HG03432 (cell line): Measurements from ENCODE around the gene PHIP.

ENCODE experiments used
- ATAC-seq: cut with Tn5 transposase; IDR thresholded peaks from one replicate; pipeline ENCODE4 v1.9.1; 2021; ENCODE audit warnings: mild to moderate bottlenecking, moderate library complexity; ENCODE audit not compliant: unreplicated experiment

The PHIP gene

GRCh38 chr6:79011940-79012339, 66.1 kb downstream of the PHIP start:
- no peak for ATAC-seq

- ATAC-seq, result no peak
Observed at GRCh38 chr6:79010422-79010821, 67.6 kb downstream of the PHIP start.

GRCh38 chr6:79009819-79010218, 68.2 kb downstream of the PHIP start:
- no peak for ATAC-seq

- ATAC-seq, result no peak
Observed at GRCh38 chr6:79005497-79005896, 72.6 kb downstream of the PHIP start.

GRCh38 chr6:79005024-79005423, 73.0 kb downstream of the PHIP start:
- no peak for ATAC-seq

GRCh38 chr6:79004239-79004638, 73.8 kb downstream of the PHIP start:
- no peak for ATAC-seq

- ATAC-seq, result no peak
Observed at GRCh38 chr6:79001415-79001814, 76.6 kb downstream of the PHIP start.

GRCh38 chr6:78999737-79000136, 78.3 kb downstream of the PHIP start:
- ATAC-seq, result no peak

- no peak for ATAC-seq
Observed at GRCh38 chr6:78995946-78996345, 82.1 kb downstream of the PHIP start.

GRCh38 chr6:78995346-78995745, 82.7 kb downstream of the PHIP start:
- ATAC-seq, result no peak

GRCh38 chr6:78993955-78994354, 84.1 kb downstream of the PHIP start:
- no peak for ATAC-seq

GRCh38 chr6:78989191-78989590, 88.9 kb downstream of the PHIP start:
- ATAC-seq, result no peak

- ATAC-seq, result no peak
Observed at GRCh38 chr6:78986161-78986560, 91.9 kb downstream of the PHIP start.

GRCh38 chr6:78984225-78984950, 93.7 kb downstream of the PHIP start:
- ATAC-seq, result no peak

GRCh38 chr6:78967191-78967590, 110.9 kb downstream of the PHIP start:
- ATAC-seq, result no peak

- no peak for ATAC-seq
Observed at GRCh38 chr6:78966542-78966941, 111.5 kb downstream of the PHIP start.

- ATAC-seq, result no peak
Observed at GRCh38 chr6:78962448-78962847, 115.6 kb downstream of the PHIP start.

GRCh38 chr6:78954740-78955139, 123.3 kb downstream of the PHIP start:
- ATAC-seq, result no peak

GRCh38 chr6:78953798-78954197, 124.3 kb downstream of the PHIP start:
- ATAC-seq, result no peak

- no peak for ATAC-seq
Observed at GRCh38 chr6:78952362-78952761, 125.7 kb downstream of the PHIP start.

- no peak for ATAC-seq
Observed at GRCh38 chr6:78948785-78949184, 129.3 kb downstream of the PHIP start.

GRCh38 chr6:78947962-78948361, 130.1 kb downstream of the PHIP start:
- no peak for ATAC-seq

- ATAC-seq, result no peak
Observed at GRCh38 chr6:78947529-78947928, 130.5 kb downstream of the PHIP start.
